ENCODE measurements around the gene TTLL1.

Gene TTLL1

DNA sequence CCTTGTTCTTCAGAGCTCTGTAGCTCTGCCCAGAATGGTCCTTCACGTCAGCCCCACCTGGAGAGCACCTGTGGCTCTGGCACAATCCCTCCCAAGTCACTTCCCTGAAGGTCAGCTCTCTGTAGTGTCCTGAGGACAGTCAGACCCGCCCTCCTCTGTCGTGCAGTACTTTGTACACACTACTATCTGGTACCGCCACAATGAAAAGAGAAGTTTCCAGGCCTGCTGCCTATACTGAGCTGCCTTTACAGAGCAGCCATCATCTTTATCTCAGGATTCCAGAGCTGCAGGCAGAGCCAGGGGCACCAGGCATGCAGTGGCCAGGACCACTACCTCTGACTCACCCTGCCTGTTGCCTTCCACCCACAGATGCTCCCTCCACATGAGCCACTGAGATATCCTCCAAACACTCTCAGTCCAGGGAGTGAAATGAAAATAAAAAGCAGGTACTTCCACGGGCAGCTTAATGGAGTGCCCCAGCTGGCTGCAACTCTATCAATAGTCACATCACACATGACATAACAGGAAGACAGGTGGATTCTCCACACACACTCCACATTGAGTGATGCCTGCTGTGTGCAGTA is 81.6 kb downstream of the TTLL1 start:
- TF ChIP-seq, protein P1, sequence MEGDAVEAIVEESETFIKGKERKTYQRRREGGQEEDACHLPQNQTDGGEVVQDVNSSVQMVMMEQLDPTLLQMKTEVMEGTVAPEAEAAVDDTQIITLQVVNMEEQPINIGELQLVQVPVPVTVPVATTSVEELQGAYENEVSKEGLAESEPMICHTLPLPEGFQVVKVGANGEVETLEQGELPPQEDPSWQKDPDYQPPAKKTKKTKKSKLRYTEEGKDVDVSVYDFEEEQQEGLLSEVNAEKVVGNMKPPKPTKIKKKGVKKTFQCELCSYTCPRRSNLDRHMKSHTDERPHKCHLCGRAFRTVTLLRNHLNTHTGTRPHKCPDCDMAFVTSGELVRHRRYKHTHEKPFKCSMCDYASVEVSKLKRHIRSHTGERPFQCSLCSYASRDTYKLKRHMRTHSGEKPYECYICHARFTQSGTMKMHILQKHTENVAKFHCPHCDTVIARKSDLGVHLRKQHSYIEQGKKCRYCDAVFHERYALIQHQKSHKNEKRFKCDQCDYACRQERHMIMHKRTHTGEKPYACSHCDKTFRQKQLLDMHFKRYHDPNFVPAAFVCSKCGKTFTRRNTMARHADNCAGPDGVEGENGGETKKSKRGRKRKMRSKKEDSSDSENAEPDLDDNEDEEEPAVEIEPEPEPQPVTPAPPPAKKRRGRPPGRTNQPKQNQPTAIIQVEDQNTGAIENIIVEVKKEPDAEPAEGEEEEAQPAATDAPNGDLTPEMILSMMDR (IDR thresholded peaks at IDR 0.05) = no peak

DNA sequence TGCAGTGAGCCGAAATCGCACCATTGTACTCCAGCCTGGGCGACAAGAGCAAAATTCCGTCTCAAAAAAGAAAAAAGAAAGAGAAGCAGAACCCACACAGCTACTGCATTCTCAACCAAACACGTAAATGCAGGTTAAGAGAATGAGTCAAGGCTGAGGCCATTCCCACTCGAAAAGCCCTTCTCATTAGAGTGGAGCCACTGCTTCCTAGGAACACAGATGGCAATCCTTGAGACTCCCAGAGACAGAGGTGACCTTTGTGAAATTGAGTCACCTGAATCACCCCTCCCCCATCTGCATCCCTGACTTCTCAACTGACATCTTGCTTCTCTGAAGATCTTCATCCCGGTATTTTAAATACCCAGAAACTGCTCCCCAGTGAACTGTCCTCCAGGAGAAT is 82.4 kb downstream of the TTLL1 start:
- TF ChIP-seq, protein P1 (IDR thresholded peaks at IDR 0.05) = no peak

DNA sequence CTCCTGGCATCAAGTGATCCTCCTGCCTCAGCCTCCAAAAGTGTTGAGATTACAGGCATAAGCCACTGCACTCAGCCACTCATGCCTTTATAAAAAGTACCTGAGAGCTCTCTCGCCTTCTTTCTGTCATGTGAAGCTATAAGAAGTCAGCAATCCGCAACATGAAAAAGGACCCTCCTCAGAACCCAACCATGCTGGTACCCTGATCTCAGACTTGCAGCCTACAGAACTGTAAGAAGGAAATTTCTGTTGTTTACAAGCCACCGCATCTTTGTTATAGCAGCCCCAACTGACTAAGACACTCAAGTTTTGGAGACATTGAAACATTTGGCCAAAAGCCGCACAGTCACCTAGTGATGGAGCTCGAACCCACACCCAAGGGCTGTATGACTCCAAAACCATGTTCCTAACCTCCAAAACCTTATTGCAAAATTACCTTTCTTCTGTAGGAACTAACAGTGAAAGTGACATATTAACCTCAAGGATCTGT is 83.1 kb downstream of the TTLL1 start:
- TF ChIP-seq, protein P1 (IDR thresholded peaks at IDR 0.05) = no peak

DNA sequence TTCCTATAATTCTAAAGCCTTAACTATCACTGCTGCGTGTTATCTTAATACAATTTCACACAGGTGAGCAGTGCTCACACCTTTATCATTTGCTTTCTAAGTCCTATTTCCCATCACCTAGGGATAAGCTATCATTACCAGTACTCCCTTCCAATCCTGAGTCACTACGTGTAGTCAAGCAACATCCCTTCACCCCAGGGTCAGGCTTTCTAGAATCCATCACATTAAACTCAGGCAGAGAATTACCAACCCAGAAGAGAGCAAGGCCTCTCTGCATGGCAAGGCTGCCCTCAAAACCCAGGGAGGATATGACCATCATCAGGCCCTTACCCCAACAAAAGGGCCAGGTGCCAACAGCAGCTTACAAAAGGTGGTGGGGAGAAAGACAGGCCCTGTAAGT is 84.1 kb downstream of the TTLL1 start:
- TF ChIP-seq, protein P1 (IDR thresholded peaks at IDR 0.05) = no peak

DNA sequence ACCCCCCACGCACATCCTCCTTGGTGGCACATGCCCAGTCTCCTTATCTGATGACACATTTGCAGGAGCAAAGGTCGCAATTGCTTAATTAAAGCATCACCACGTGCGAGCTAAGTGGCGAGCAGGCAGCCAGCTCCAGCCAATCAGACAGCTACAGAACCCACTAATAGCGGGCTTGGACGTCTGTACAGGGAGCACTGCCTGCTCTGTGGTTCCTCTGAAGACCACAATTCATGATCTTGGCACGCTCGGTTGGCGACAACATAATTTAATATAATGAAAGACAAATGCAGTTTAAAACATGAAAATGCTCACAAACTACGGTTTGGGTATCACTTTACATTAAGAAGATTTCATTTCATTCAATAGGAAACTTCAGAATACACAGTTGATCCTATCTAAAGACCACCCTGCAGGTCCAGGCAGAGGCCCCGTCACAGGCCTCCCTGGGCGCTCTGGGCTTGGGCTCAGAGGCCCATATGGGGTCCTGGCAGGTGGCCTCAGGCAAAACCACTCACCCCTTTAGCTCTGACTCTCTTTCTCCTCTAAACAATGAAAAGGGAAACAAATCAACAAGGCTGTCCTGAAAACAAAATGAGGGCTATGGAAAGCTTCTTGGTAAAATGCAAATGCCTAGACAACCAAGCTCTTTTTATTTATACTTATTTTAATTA is 84.7 kb downstream of the TTLL1 start:
- TF ChIP-seq, protein P1 (IDR thresholded peaks at IDR 0.05) = no peak

DNA sequence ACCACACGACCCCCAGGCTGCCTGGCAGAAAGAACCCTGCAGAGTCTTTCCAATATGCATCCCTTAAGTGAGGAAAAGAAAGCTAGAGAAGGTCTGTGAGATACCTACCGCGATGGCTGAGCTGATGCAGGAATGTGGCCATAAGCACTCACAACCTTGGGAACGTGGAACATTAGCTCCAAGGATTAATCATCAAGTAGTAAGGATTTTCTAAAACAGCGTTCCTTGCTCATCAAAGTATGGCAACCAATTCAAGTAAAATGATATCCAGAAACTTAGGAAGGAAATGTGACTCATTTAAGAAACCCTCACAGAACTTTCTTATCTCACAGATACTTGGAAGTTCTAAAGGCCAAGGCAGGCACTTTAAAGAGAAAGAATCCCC is 87.0 kb downstream of the TTLL1 start:
- TF ChIP-seq, protein P1 (IDR thresholded peaks at IDR 0.05) = no peak

DNA sequence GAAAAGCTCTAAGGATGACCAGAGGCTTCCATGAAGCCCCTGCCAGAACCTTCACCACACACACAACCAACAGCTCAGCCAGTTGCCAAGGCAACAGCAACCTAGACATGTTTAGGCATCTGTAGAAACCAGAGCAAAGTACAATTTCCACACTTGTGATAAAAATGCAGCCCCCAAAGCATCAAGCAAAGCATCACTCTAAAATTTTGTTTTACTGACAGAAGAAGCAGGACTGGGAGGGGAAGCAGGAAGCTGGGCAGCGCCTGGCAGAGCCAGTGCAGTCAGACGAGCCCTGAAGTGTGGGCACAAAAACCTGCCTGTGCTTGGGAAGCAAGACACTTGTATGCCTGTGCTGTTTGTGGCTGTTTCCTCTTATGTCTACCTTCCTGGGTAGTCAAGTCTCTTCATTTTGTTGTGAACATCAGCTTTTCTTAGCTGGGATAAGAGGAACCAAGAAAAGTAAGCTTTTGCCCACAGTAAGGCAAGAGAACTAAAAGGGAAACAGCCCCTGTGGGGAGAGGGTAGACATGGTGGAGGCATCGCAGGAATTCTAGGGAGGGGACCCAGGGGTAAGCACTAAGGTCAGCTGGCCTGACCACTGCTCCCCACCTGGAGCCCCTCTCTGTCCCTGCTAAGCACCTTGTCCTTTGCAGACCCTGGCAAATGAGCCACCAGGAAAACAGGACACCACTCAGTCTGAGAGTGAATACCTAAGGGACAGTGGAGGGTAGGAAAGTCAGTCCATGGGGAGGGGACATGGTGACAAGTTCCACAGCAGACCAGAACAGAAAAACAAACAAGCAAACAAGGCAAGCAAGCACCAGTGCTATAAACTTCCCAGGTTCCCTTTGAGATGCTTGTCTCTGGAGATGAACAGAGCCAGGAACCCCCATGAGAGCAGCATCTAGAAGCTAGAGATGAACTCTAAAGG is 87.7 kb downstream of the TTLL1 start:
- TF ChIP-seq, protein P1 (IDR thresholded peaks at IDR 0.05) = no peak

All from LNCAP (cell line).